ENCODE results near the gene SLC6A17.

The SLC6A17 gene

DNA sequence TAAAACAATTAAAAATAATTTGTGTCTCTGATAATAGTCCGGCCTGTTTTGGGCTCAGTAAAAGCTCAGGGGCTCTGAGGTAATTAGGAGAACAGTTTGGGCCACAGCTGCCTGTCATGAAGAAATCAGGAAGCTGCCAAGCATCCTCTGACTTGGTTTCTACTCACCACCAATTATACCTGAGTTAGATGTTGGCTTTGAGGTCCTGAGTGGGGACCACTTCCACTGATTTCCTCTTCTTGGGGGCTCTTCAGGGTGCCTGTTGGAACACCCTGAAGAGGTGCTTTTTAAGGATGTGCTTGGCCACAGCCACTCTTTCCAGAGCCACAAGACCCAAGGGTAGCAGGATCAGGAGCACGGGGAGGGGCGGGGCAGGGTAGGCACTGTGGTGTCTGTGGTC, 10.9 kb downstream of the SLC6A17 start:
- H3K27me3 ChIP-seq (ENCODE audit: control insufficient read depth, insufficient read depth, low read length), result peaks cover 4% of the 10 kb centered on the region
- H3K9ac ChIP-seq (ENCODE audit: low read length), result no peak overlapping the region
- H3K27ac ChIP-seq (ENCODE audit: low read length), result no peak overlapping the region
- H3K4me1 ChIP-seq (ENCODE audit: control insufficient read depth, low read depth, low read length), result no peaks in the 10 kb centered on the region
- H3K4me3 ChIP-seq (ENCODE audit: low read length), result no peak overlapping the region
- no peaks in the 10 kb centered on the region for H3K9me3 ChIP-seq (ENCODE audit: control insufficient read depth, low read depth, low read length)
- no peaks in the 10 kb centered on the region for H3K36me3 ChIP-seq (ENCODE audit: control insufficient read depth, low read depth, low read length)

DNA sequence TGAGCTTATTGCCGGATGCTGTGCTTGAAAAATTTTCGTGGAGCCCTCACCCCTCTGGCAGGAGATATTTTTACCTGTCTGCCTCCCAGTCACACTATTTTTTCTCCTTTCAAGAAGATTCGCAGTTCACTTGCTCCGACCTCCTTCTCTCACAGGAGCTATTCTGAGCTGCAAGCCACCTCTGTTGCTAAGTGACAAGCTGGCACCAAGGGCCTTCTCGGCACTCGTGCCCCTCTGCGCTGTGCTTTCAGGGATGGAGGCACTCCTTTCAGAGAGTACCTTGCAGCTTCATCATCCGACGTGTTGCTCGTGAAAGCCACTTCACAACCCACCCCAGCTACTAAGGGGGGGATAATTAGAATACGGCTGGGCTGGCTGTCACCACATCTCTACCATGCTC, 11.6 kb downstream of the SLC6A17 start:
- no peak overlapping the region for H3K9ac ChIP-seq (ENCODE audit: low read length)
- H3K27me3 ChIP-seq (ENCODE audit: control insufficient read depth, insufficient read depth, low read length), result no peaks in the 10 kb centered on the region

GRCh38 chr1:110163591-110163990, 13.3 kb downstream of the SLC6A17 start:
- Histone ChIP-seq H3K36me3 (ENCODE audit: control insufficient read depth, low read depth, low read length) (no peaks in the 10 kb centered on the region), H3K9me3 (ENCODE audit: control insufficient read depth, low read depth, low read length) (no peaks in the 10 kb centered on the region), H3K4me3 (ENCODE audit: low read length) (no peak overlapping the region), H3K9ac (ENCODE audit: low read length) (no peak overlapping the region), H3K27me3 (ENCODE audit: control insufficient read depth, insufficient read depth, low read length) (no peaks in the 10 kb centered on the region), H3K27ac (ENCODE audit: low read length) (no peak overlapping the region), H3K4me1 (ENCODE audit: control insufficient read depth, low read depth, low read length) (no peaks in the 10 kb centered on the region)

More for the DNA sequence above, 11.6 kb downstream of the SLC6A17 start:
- H3K27ac ChIP-seq (ENCODE audit: low read length), result no peak overlapping the region
- H3K36me3 ChIP-seq (ENCODE audit: control insufficient read depth, low read depth, low read length), result no peaks in the 10 kb centered on the region
- no peak overlapping the region for H3K4me3 ChIP-seq (ENCODE audit: low read length)
- no peaks in the 10 kb centered on the region for H3K4me1 ChIP-seq (ENCODE audit: control insufficient read depth, low read depth, low read length)
- H3K9me3 ChIP-seq (ENCODE audit: control insufficient read depth, low read depth, low read length), result no peaks in the 10 kb centered on the region

GRCh38 chr1:110164725-110165350, 14.5 kb downstream of the SLC6A17 start:
- H3K4me3 ChIP-seq (ENCODE audit: low read length), result no peak overlapping the region
- no peaks in the 10 kb centered on the region for H3K27me3 ChIP-seq (ENCODE audit: control insufficient read depth, insufficient read depth, low read length)
- H3K9ac ChIP-seq (ENCODE audit: low read length), result no peak overlapping the region
- no peaks in the 10 kb centered on the region for H3K9me3 ChIP-seq (ENCODE audit: control insufficient read depth, low read depth, low read length)
- no peak overlapping the region for H3K27ac ChIP-seq (ENCODE audit: low read length)
- no peaks in the 10 kb centered on the region for H3K36me3 ChIP-seq (ENCODE audit: control insufficient read depth, low read depth, low read length)
- no peaks in the 10 kb centered on the region for H3K4me1 ChIP-seq (ENCODE audit: control insufficient read depth, low read depth, low read length)

- H3K9me3 ChIP-seq (ENCODE audit: control insufficient read depth, low read depth, low read length), result no peaks in the 10 kb centered on the region
- no peaks in the 10 kb centered on the region for H3K4me1 ChIP-seq (ENCODE audit: control insufficient read depth, low read depth, low read length)
- no peaks in the 10 kb centered on the region for H3K27me3 ChIP-seq (ENCODE audit: control insufficient read depth, insufficient read depth, low read length)
- H3K9ac ChIP-seq (ENCODE audit: low read length), result no peak overlapping the region
- no peak overlapping the region for H3K27ac ChIP-seq (ENCODE audit: low read length)
- H3K4me3 ChIP-seq (ENCODE audit: low read length), result no peak overlapping the region
- no peaks in the 10 kb centered on the region for H3K36me3 ChIP-seq (ENCODE audit: control insufficient read depth, low read depth, low read length)
Measured at GRCh38 chr1:110165761-110166231, 15.5 kb downstream of the SLC6A17 start.

DNA sequence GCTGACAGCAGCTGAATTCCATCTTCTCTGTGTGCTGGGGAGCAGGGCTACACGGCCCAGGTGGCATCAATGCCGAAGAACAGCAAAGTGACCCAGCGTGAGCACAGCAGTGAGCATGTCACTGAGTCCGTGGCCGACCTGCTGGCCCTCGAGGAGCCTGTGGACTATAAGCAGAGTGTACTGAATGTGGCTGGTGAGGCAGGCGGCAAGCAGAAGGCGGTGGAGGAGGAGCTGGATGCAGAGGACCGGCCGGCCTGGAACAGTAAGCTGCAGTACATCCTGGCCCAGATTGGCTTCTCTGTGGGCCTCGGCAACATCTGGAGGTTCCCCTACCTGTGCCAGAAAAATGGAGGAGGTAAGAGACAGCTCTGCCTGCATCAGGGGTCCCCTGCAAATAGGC, 16.6 kb downstream of the SLC6A17 start:
- no peaks in the 10 kb centered on the region for H3K36me3 ChIP-seq (ENCODE audit: control insufficient read depth, low read depth, low read length)
- H3K27ac ChIP-seq (ENCODE audit: low read length), result no peak overlapping the region
- H3K9ac ChIP-seq (ENCODE audit: low read length), result no peak overlapping the region
- no peak overlapping the region for H3K4me3 ChIP-seq (ENCODE audit: low read length)
- H3K27me3 ChIP-seq (ENCODE audit: control insufficient read depth, insufficient read depth, low read length), result no peaks in the 10 kb centered on the region
- no peaks in the 10 kb centered on the region for H3K9me3 ChIP-seq (ENCODE audit: control insufficient read depth, low read depth, low read length)
- H3K4me1 ChIP-seq (ENCODE audit: control insufficient read depth, low read depth, low read length), result no peaks in the 10 kb centered on the region

- Histone ChIP-seq H3K9me3 (ENCODE audit: control insufficient read depth, low read depth, low read length) (no peaks in the 10 kb centered on the region), H3K9ac (ENCODE audit: low read length) (no peak overlapping the region), H3K4me3 (ENCODE audit: low read length) (no peak overlapping the region), H3K36me3 (ENCODE audit: control insufficient read depth, low read depth, low read length) (no peaks in the 10 kb centered on the region), H3K27ac (ENCODE audit: low read length) (no peak overlapping the region), H3K4me1 (ENCODE audit: control insufficient read depth, low read depth, low read length) (no peaks in the 10 kb centered on the region), H3K27me3 (ENCODE audit: control insufficient read depth, insufficient read depth, low read length) (no peaks in the 10 kb centered on the region)
Measured at GRCh38 chr1:110170766-110171733, 20.8 kb downstream of the SLC6A17 start.

GRCh38 chr1:110172001-110172400, 21.7 kb downstream of the SLC6A17 start:
- H3K4me3 ChIP-seq (ENCODE audit: low read length), result no peak overlapping the region
- H3K4me1 ChIP-seq (ENCODE audit: control insufficient read depth, low read depth, low read length), result no peaks in the 10 kb centered on the region
- H3K9me3 ChIP-seq (ENCODE audit: control insufficient read depth, low read depth, low read length), result no peaks in the 10 kb centered on the region
- no peak overlapping the region for H3K9ac ChIP-seq (ENCODE audit: low read length)
- H3K36me3 ChIP-seq (ENCODE audit: control insufficient read depth, low read depth, low read length), result no peaks in the 10 kb centered on the region
- H3K27me3 ChIP-seq (ENCODE audit: control insufficient read depth, insufficient read depth, low read length), result no peaks in the 10 kb centered on the region
- no peak overlapping the region for H3K27ac ChIP-seq (ENCODE audit: low read length)

- H3K9ac ChIP-seq (ENCODE audit: low read length), result no peak overlapping the region
- no peaks in the 10 kb centered on the region for H3K4me1 ChIP-seq (ENCODE audit: control insufficient read depth, low read depth, low read length)
- no peak overlapping the region for H3K4me3 ChIP-seq (ENCODE audit: low read length)
- no peak overlapping the region for H3K27ac ChIP-seq (ENCODE audit: low read length)
- H3K27me3 ChIP-seq (ENCODE audit: control insufficient read depth, insufficient read depth, low read length), result no peaks in the 10 kb centered on the region
- no peaks in the 10 kb centered on the region for H3K36me3 ChIP-seq (ENCODE audit: control insufficient read depth, low read depth, low read length)
- H3K9me3 ChIP-seq (ENCODE audit: control insufficient read depth, low read depth, low read length), result no peaks in the 10 kb centered on the region
Measured at GRCh38 chr1:110173466-110174105, 23.3 kb downstream of the SLC6A17 start.

DNA sequence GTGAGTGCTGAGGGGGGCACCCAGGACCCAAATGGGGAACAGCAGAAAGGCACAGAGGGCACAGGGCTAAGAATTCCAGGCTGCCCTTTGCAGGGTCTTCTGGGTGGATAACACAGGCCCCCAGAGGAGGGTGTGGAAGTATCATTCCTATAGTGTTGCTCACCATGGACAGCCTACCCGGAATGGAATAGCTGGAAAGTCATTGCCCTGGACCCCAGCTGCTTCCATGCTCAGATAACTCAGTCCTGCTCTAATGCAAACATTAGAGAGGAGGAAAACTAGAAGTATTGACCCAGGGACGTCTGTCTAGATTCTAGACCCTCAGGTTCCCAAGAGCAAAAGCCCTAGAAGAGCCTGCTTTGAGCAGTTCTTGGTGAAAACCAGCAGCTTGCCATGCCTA, 24.7 kb downstream of the SLC6A17 start:
- no peaks in the 10 kb centered on the region for H3K36me3 ChIP-seq (ENCODE audit: control insufficient read depth, low read depth, low read length)
- H3K9ac ChIP-seq (ENCODE audit: low read length), result no peak overlapping the region
- no peaks in the 10 kb centered on the region for H3K9me3 ChIP-seq (ENCODE audit: control insufficient read depth, low read depth, low read length)
- no peak overlapping the region for H3K27ac ChIP-seq (ENCODE audit: low read length)
- H3K4me3 ChIP-seq (ENCODE audit: low read length), result no peak overlapping the region
- H3K4me1 ChIP-seq (ENCODE audit: control insufficient read depth, low read depth, low read length), result no peaks in the 10 kb centered on the region
- no peaks in the 10 kb centered on the region for H3K27me3 ChIP-seq (ENCODE audit: control insufficient read depth, insufficient read depth, low read length)

DNA sequence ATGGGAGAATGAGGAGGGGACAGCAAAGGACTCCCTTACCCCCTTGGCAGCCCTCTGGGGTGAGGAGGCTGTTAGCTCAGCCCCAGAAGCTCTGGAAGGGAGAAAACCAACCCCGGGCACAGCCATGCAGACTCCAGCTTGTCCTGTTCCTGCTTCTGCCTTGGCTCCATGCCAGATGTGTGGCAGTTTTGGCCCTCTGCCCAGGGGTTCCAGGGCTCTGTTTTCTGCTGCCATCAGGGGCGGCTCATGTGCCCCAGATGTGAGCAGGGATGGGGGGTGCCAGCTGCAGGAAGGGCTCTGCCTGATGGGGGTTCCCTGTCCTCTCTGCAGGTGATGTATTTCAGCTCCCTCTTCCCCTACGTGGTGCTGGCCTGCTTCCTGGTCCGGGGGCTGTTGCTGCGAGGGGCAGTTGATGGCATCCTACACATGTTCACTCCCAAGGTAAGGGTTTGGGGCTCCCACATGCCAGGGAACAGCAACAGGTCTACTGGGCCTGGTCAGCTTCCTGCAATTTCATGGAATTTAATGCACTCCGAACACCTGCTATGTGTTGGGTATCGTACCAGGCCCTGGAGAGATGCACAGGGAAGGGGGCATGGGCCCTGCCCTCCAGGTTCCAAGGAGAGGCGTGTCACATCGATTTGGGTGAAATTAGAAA, 26.1 kb downstream of the SLC6A17 start:
- Histone ChIP-seq H3K4me1 (ENCODE audit: control insufficient read depth, low read depth, low read length) (no peaks in the 10 kb centered on the region), H3K27ac (ENCODE audit: low read length) (no peak overlapping the region), H3K4me3 (ENCODE audit: low read length) (no peak overlapping the region), H3K9ac (ENCODE audit: low read length) (no peak overlapping the region), H3K36me3 (ENCODE audit: control insufficient read depth, low read depth, low read length) (no peaks in the 10 kb centered on the region), H3K9me3 (ENCODE audit: control insufficient read depth, low read depth, low read length) (no peaks in the 10 kb centered on the region), H3K27me3 (ENCODE audit: control insufficient read depth, insufficient read depth, low read length) (no peaks in the 10 kb centered on the region)
